Measurements from ENCODE around the gene MAGEA9B.
"Not testable (repeated sequence)": the region's sequence is repeated elsewhere in the genome, so short reads cannot be mapped to it uniquely, and the experiment has no call there.

MAGEA9B gene, protein sequence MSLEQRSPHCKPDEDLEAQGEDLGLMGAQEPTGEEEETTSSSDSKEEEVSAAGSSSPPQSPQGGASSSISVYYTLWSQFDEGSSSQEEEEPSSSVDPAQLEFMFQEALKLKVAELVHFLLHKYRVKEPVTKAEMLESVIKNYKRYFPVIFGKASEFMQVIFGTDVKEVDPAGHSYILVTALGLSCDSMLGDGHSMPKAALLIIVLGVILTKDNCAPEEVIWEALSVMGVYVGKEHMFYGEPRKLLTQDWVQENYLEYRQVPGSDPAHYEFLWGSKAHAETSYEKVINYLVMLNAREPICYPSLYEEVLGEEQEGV

DNA sequence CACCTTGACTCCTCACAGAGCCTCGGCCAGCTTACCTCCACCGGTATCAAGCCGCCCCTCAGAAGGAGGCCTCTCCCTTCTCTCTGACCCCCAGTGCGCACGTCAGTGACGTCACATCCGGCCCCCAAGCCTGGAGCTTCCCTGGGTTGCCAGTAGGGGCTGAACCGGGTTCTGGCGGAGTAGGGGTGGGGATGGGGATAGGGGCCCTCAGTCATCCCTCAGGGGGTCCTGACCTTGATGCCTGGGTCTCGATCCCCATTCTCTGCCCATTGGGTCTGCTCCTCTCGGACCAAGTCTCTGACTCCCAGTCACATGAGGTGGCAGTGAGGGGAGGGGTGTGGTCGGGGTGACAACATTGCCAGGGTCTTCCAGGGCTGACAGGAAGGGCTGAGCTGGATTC is at the start of gene MAGEA9B:
TSS of gene MAGEA9B (minus strand) at position 101 of the 400 bp plus-strand sequence. CDS start 4,280 bp downstream, outside the sequence.
- not testable (repeated sequence) for DNase-seq

DNA sequence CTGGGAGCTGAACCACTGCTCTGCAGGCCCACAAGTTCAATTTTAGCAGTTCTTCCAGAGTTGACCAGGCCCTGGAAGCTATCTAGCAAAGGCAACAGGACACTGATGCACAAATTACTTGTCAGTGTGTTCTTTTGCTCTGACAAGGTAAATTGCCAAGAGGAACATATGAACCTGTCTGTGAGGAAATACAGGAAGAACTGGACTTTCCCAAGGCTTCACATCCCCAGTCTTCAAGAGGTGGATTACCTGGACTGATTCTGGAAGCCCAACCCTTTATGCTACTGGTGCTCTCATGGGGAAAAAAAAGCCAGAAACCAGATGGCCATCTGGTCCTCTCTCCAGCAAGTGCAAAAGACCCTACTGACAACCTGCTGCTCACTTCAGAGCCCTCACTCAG is 46.3 kb upstream of the MAGEA9B start:
- no peak for DNase-seq

DNA sequence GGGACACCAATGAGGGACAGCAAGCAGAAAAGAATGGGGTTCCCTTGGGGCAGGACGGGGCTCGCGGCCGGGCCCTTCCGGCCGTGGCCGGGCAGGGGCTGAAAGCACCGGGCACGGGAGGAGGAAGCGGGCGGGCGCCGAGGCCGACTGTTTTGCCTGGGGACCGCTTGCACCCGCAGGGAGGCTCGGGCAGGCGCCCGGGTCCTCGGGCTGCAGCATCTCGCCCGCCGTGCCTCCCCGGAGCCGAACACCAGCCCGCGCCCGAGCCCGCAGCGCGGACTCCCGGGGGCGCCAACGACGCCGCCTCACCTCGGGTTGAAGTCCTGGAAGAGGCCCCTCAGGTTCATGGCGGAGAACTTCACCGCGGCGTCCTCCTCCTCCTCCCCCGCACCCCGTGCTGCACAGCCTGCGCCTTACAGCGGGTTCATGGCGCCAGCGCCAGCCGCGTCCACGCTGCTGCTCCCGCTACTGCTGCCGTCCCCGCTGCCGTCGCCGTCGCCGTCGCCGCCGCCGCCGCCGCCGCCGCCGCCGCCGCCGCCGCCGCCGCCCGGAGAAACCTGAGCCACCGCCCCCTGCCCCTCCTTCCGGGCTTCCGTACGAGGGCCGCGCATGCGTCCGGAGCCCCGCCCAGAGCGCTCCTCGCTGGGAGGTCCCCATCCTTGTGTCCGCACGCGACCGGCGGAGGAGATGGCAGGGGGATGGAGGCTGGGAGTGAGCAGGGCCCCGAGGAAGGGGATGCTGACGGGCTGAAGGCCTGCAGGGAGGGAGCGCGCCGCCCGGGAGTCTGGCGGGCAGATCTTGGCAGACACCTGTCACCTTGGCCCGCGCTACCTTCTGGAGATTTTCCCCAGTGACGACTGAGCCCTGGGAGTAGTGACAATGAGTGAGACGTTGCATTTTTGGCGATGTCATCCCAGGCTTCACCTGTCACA is 44.2 kb upstream of the MAGEA9B start, which contains the start of gene TMEM185A:
TSS of gene TMEM185A (minus strand) at position 559 of the 932 bp plus-strand sequence. CDS start at position 347, 212 bp downstream.
- DNase-seq = peak; percentile 33

DNA sequence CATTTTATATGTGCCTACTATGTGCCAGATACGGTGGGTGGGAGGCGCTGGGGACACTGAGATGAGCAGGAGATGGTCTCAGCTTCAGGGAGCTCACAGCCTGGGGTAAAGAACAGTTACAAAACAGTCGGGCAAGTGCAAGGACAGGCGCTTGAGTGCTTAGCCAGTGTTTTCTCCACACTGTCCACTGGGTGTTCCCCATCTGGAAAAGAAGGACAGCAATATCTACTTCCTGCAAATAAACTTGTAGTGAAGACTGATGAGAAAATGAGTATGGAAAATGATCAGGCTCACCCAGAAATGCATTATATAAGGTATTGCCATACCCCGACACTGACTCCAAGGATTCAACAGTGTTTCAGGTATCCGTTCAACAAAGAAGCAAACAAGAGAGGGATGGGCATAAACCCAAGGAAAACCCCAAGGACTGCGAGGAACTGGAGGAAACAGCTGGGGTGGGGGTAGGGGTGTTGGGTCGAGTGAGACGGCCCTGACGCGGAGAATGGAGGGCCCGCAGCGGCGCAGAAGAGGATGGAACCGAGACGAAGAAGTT is 43.5 kb upstream of the MAGEA9B start:
- no peak for DNase-seq

DNA sequence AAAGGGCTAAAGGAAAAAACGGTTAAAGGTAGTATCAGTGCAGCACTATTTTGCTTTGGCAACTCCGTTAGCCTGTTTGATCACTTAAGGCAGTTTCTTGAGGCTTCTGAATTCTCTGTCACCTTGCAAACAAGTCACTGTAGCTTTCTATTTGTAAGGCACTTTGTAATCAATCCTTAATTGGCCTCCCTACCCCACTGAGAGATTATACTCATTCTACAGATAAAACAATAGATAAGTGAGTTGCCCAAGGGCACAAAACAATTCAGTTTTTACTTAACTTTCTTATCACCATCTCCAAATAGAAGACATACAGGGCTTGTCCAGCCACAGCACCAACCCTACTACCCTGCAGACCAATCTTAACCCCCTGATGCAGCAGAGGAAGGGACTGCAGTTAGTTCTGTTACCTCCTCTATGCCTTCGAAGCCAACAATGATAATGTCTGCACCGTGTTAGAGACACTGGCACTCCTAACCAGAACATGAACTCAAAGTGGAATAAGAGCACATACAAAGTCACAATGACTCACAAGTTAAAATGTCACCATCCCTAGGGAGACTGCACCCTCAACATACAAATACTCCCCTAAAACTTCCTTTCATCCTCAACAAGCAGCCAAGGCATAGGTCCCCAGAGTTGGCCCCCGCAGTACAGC is 42.6 kb upstream of the MAGEA9B start:
- DNase-seq = no peak

DNA sequence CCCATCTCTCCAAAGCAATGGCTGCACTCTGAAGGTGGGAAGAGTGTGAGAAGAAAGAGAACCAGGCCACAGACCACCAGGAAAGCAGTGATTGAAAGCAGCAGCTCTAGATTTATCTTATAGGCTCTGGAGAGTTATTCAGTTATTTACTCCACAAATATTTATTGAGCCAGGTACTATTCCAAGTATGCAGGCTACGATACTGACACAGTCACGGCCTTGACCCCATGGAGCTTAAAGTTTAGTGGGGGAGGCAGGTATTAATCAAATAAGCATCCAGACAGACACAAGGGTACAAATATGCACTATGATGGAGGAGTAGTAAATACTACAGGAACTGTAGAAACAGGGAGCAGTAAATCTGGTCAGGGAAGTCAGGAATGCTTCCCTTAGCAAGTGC is 41.5 kb upstream of the MAGEA9B start:
- DNase-seq = no peak

DNA sequence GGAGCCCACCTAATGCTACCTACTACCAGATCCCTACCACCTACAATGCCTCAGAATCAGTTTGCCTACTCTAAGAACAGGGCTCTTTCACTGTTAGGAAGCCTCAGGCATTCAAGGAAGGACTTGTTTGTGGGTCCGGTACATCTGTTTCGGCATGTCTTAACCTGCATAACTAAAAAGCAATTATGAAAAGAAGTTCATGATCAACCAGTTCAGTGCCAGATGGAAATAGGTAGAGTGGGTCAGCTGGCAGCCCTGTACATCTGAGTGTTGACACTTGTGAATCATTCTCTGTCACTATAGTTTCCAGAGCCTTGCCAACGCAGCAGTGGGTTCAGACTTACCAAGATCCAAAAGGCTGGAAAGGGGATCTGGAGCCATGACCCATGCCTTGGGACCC is 41.0 kb upstream of the MAGEA9B start:
- no peak for DNase-seq

DNA sequence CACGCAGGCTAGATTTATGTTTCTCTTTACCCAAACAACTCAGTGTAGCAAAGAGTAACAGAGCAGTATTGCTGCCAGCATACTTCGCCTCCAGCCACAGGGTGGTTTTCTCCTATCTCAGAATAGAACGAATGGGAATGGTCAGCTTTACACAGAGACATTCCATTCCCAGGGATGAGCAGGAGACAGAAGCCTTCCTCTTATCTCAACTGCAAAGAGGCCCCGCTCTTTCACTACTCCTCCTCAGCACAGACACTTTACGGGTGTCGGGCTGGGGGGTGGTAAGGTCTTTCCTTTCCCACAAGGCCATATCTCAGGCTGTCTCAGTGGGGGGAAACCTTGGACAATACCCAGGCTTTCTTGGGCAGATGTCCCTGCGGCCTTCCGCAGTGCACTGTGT is 39.6 kb upstream of the MAGEA9B start:
- DNase-seq = not testable (repeated sequence)

DNA sequence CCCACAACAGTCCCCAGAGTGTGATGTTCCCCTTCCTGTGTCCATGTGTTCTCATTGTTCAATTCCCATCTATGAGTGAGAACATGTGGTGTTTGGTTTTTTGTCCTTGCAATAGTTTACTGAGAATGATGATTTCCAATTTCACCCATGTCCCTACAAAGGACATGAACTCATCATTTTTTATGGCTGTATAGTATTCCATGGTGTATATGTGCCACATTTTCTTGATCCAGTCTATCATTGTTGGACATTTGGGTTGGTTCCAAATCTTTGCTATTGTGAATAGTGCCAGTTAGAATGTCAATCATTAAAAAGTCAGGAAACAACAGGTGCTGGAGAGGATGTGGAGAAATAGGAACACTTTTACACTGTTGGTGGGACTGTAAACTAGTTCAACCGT is 32.4 kb upstream of the MAGEA9B start:
- DNase-seq = not testable (repeated sequence)

DNA sequence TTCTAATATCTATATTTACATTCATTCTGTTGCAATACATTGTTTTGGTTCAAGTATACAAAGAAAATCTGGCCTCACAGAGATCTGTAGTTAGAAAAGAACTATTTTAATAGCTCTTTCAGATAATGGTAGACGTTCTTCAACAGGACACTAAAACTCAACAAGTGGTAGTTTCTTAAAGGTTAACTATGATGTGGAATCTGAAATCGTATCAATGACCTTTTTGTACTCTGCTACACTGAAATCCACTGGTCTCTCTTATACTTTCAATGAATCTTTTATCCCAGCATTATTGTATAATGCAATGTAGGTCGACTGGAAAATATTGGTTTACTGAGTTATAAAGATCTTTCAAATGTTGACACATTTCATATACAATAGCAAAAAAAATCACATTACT is 31.6 kb upstream of the MAGEA9B start:
- no peak for DNase-seq

DNA sequence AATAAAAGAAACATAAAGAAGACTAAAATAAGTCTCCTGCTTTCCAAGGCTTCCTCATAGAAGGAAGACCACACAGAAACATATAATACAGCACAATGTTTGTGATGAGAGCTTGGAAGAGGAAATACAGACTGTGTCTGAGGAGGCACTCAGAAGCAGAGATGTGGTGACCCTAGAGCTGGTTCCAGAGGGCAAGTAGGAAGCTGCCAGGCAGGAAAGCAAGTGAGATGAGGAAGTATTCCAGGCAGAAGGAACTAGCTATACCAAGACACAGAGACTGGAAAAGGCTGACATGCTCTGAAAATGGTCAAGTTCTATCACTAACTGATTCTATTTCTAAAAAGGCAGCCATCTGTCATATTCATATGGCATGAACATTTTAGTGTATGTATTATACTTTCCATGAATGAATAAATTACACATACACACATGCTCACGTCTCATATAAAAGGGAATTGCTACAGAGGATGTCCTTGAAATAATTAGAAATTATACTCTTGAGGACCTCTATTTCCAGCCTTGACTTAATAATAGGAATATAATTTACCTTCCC is 24.4 kb upstream of the MAGEA9B start:
- DNase-seq = no peak

DNA sequence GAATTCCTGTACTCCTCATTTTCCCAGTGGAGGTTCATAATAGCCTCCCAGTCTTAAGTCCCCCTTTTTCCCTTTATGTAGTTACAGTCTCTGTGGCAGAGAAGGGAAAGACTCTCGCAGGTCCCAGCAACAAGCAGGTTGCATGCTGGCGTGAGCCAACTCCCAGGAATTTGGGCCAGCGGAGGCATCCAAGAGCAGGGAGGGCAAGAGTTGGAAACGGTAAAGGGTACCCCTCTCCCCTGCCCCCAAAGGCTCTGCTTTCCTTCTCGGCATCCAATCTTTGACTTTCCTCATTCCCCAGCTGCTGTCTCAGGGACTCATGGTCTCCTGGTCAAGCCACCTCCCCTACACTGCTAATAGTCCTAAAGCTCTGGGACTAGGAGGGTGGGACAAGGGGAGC is 23.3 kb upstream of the MAGEA9B start:
- DNase-seq = no peak

DNA sequence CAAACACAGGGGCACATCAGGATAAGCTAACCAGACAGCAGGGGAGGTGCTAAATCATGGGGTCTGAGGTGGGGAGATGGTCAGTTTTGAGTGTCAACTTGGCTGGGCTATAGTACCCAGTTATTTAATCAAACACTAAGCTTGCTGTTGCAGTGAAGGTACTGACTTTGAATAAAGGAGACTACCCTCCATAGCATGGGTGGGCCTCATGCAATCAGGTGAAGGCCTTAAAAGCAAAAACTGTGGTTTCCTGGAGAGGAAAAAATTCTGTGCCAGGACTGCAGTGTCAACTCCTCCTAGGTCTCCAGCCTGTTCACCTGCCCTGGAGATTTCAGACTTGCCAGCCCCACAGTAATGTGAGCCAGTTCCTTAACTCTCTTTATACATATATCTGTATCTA is 20.4 kb upstream of the MAGEA9B start:
- no peak for DNase-seq

DNA sequence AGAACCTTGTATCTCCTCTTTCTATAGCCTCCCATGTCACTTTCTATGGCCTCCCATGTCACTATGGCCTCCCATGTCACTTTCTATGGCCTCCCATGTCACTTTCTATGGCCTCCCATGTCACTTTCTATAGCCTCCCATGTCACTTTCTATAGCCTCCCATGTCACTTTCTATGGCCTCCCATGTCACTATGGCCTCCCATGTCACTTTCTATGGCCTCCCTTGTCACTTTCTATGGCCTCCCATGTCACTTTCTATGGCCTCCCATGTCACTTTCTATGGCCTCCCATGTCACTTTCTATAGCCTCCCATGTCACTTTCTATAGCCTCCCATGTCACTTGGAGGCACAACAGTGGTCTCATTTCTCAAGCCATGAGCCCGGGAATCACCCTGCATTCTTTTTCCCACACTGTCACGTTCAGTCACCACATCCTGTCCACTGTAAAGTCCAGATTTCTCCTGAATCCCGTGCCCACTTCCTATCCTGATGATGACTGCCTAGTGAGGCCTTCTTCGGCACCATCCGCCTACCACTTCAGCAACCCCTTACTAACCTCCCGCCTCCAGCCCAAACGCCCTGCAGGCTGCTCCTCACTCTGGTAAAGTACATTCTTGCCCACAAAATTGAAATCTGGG is 18.1 kb upstream of the MAGEA9B start:
- not testable (repeated sequence) for DNase-seq

DNA sequence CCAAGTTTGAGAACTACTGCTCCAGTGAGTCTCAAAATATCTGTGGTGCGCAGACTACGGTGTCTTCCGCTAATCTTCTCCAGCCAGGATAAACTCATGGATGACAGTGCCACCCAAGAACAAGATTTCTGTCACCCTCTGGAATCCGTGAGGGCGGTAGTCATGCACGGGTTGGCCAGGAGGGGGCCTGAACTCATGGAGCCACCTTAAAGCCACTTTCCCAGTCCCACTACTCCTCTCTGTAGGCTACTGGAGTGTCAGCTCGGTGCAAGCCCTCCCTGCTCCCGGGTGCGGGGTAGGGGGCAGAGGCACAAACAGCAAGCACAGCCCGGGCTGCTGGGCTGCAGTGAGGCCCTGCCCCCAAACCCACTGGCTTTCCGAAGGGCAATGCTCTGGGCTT is 11.3 kb upstream of the MAGEA9B start:
- DNase-seq = not testable (repeated sequence)

DNA sequence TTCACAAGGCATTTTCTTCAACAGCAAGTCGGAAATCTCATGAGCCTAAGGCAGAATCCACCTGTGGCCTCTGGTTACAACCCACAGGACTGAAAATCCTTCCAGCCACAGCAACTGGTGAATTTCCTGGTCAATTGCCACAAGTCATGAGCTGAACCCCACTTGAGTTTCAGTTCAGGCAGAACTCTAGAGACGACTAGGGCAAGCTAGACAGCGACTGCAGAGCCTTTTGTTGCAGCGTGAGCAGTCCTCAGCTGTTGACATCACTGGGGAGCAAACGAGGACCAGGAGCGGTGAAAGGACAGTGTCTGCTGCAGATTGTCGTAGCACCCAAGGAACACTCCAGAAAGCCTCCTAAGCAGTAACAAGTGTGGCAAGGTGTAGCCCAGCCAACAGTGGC is 8.7 kb upstream of the MAGEA9B start:
- DNase-seq = not testable (repeated sequence)

DNA sequence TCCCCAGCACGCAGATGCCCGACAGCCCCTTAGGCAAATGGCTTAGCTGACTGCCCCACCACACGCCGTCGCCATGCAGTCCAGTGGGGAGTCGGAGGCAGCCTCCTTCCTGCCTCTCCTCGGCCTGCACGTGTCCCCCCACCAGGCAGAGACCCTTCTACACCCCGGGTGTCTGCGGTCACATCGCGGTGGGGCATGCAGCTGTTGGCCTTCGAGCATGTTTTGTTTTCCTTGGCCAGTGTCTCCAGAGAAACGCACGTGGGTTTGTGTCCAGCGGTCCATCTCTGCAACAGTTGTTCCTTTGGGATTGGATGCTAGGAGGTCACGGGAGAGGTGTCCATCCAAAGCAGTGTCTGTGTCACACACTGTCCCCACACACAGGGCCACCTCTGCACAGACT is 8.0 kb upstream of the MAGEA9B start, which contains the start of gene HSFX2:
TSS of gene HSFX2 (minus strand) at position 101 of the 400 bp plus-strand sequence. CDS start 614 bp downstream, outside the sequence.
- DNase-seq = not testable (repeated sequence)

DNA sequence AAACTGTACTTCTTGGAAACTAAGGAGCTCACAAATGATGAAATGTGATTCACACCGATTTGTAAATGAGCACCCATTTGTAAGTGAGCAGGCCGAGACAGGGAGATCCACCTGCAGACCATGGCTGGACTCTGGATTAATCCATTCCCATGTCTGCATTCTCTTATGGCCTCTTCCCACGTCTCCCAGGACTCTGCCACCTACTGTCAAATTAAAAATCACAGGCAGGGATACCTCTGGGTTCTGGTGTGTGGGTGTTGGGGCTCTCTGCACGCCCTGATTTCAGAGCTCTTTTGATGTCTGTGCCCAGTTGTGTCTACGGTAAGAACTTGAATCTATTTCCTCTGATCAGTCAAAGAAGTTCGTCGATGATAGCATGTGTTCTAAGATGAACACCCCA is 3.7 kb upstream of the MAGEA9B start:
- not testable (repeated sequence) for DNase-seq

DNA sequence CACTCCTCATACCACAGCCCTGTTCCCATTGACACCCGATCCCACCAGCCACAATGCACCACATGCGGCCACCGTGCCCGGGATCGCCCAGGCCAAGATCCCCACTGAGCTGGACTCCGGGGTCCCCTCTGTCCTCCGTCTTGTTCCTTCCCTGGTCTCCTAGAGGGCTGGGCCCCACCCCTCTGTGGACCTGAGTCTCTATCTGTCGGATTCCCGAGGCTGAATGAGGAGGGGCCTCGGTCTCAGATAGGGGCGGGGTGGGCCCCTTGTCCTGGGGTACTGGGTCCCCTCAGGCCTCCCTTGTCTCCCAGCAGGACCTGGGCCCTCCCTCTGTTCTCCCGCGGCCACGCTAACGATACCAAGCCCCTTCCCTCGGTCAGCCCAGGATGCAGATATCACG is 1.6 kb downstream of the MAGEA9B start:
- not testable (repeated sequence) for DNase-seq

DNA sequence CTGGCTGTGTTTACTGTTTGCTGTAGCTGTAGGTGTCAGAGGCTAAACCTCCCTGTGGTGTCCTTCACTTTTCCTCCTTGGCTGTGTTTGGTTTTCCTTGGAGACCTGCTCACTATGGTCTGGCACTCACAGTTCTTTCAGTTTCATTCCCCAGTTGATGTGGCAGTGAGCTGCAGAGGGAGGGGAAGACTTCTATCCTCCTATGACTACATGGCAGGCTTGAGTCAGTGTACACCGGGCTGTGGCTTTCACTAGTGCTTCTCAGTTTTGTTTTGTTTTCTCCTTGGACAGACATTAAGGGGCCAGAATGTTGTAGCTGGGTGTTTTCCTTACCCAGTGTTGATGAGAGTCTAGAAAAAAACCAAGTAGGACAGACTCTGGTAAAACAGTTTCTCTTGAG is 13.8 kb downstream of the MAGEA9B start:
- not testable (repeated sequence) for DNase-seq

DNA sequence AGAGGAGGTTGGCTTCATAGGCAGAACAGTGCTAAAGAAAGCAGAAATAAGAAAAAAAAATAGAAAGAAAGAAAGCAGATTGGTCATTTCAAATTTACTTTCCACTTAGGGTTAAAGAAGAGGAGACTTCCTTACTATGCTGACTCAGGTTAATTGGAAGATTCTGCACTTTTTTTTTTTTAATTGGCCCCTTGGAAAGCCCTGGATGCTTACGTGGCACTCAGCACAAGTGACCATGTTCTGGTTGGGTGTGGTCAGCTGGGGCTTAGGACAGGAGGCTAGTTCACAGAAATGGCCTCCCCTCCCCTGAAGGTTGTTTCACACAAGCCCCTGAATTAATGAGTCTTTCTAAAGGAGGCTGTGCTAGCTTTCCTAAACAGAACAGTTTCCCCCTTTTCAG is 14.5 kb downstream of the MAGEA9B start:
- no peak for DNase-seq

DNA sequence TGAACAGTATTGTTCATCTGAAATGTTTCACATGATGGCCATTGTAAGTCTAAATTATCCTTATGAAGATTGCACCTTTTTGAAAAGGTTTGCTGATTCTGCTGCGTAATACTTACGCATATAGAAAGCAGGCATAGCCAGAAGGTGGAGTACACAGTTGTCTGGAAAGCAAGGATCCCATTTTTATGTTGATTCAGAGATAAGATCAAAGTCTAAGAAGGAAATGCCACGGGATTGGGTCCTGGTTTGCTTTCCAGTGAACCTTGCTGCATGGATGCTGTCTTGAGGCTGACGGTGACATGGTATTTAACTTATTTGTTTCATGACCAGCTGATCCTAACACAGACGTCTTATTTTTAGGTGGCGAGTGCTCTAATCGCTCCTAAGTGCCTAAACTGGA is 15.5 kb downstream of the MAGEA9B start:
- no peak for DNase-seq
